NAMALWA (cell line): ENCODE results near the gene RGP1.
A peak's percentile ranks its signal among the peaks of the same experiment; 100 is the strongest.

ENCODE experiments used
- DNase-seq: peaks from one replicate; pipeline ENCODE4 v3.0.0-alpha.2; 2015; ENCODE audit warnings: low spot score

Gene RGP1

GRCh38 chr9:35748858-35749514 lies at the start of gene RGP1, which contains the start of gene GBA2:
Gene RGP1, plus strand, starts transcription at chr9:35749287. Its CDS starts 469 bp downstream, at chr9:35749756.
Gene GBA2, minus strand, starts transcription at chr9:35749228. Its CDS starts 524 bp downstream, at chr9:35748704.
- DNase-seq, result peak; percentile 79

- DNase-seq, result no peak
These were observed 49.1 kb upstream of the RGP1 start for GRCh38 chr9:35700031-35700430.

GRCh38 chr9:35700942-35701341 lies 48.1 kb upstream of the RGP1 start:
- no peak for DNase-seq

- DNase-seq, result no peak
These were observed 46.4 kb upstream of the RGP1 start for GRCh38 chr9:35702696-35703095.

- no peak for DNase-seq
These were observed 45.0 kb upstream of the RGP1 start for GRCh38 chr9:35703906-35704672.

GRCh38 chr9:35705372-35705771 lies 43.7 kb upstream of the RGP1 start:
- no peak for DNase-seq

GRCh38 chr9:35705836-35706430 lies 43.2 kb upstream of the RGP1 start:
- DNase-seq, result no peak

- DNase-seq, result no peak
These were observed 42.1 kb upstream of the RGP1 start for GRCh38 chr9:35706951-35707350.

GRCh38 chr9:35708146-35708545 lies 40.9 kb upstream of the RGP1 start:
- no peak for DNase-seq

- DNase-seq, result no peak
These were observed 38.1 kb upstream of the RGP1 start for GRCh38 chr9:35710818-35711500.

- DNase-seq, result no peak
These were observed 37.3 kb upstream of the RGP1 start for GRCh38 chr9:35711501-35712428.

GRCh38 chr9:35712762-35713400 lies 36.2 kb upstream of the RGP1 start:
- DNase-seq, result no peak

GRCh38 chr9:35713578-35713977 lies 35.5 kb upstream of the RGP1 start:
- no peak for DNase-seq

GRCh38 chr9:35714123-35714522 lies 35.0 kb upstream of the RGP1 start:
- no peak for DNase-seq

- no peak for DNase-seq
These were observed 34.4 kb upstream of the RGP1 start for GRCh38 chr9:35714579-35715252.

GRCh38 chr9:35716230-35716629 lies 32.9 kb upstream of the RGP1 start:
- no peak for DNase-seq

GRCh38 chr9:35717132-35717870 lies 31.8 kb upstream of the RGP1 start:
- DNase-seq, result no peak

GRCh38 chr9:35718721-35719511 lies 30.2 kb upstream of the RGP1 start:
- DNase-seq, result no peak

GRCh38 chr9:35719546-35719945 lies 29.5 kb upstream of the RGP1 start:
- no peak for DNase-seq
